GM19372 (cell line): ENCODE data around the gene MCF2L2.
"Not testable (repeated sequence)": the region's sequence is repeated elsewhere in the genome, so short reads cannot be mapped to it uniquely, and the experiment has no call there.

Experiments
- ATAC-seq: cut with Tn5 transposase; IDR thresholded peaks from one replicate; pipeline ENCODE4 v1.9.1; 2021; ENCODE audit warnings: mild to moderate bottlenecking, low read depth, moderate library complexity; ENCODE audit not compliant: unreplicated experiment

MCF2L2 gene

GRCh38 chr3:183371600-183371968, 56.8 kb downstream of the MCF2L2 start:
- ATAC-seq: not testable (repeated sequence)

DNA sequence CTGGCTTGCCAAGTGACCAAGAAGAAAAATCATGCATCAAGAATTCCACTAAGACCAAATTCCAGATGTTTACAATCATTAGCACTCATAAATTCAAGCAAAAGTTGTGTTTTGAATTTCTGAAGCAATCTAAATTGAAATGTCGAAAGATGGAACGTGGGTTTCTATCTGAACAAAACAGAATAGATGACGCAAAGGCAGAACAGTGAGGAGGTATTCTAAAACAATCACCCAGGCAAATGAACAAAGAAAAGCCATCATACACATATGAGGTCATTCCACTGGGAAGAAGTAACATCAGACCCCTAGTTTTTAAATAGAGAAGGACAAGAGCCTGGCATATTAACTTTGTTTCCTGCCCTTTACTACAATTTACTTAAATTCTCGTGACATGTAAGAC, 58.0 kb downstream of the MCF2L2 start:
- no peak for ATAC-seq

GRCh38 chr3:183369627-183370026, 58.8 kb downstream of the MCF2L2 start:
- no peak for ATAC-seq

DNA sequence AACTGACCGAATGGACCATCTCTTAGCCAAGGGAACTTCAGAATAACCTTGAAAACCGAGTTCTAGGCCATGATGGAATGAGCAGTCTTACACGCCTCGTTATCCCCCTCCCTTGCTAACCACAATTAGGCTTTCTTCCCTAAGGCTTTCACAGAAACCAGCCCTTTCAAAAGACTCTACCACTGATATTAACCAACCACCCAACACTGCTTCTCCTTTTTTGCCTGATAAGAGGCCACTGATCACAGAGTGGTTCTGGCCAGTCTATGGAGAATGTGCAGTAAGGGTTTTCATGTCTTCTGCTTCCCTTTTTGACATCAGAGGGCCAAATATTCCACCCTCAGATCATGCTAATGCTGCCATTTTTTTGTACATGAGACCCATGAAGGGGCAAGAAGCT, 59.3 kb downstream of the MCF2L2 start:
- no peak for ATAC-seq

DNA sequence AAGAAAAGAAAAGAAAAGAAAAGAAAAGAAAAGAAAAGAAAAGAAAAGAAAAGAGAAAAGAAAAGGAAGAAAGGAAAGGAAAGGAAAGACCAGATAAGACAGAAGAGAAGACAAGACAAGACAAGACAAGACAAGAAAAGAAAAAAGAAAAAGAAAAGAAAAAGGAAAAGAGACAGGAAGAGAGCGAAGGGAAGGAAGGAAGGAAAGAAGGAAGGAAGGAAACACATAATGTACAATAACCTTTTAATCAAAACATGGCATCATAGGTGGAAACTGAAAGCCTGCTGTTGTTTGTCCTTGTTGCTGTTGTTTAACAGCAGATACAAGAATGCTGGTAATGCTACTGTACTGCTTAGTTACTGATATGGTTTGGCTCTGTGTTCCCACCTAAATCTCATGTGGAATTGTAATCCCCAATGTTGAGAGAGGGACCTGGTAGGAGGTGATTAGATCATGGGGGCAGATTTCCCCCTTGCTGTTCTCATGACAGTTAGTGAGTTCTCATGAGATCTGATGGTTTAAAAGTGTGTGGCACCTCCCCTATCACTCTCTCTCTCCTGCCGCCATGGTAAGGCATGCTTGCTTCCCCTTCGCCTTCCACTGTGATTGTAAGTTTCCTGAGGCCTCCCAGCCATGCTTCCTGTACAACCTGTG, 67.3 kb downstream of the MCF2L2 start:
- no peak for ATAC-seq

DNA sequence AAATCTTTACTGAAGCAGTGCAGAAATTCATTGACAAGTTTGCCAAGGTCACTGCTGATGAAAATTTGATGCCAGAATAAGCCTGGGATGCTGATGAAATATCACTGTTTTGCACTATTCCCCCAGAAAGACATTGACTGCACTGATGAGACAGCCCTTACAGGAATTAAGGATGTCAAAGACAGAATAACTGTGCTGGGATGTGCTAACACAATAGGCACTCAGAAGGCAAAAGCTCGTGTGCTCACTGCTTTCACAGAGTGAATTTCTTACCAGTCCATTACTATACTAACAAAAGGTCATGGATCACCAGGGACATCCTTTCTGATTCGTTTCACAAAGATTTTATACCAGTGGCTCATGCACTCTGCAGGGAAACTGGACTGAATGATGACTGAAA, 69.4 kb downstream of the MCF2L2 start:
- ATAC-seq: no peak

- ATAC-seq: no peak
Observed at GRCh38 chr3:183357564-183358079, 70.8 kb downstream of the MCF2L2 start.

GRCh38 chr3:183356920-183357319, 71.5 kb downstream of the MCF2L2 start:
- ATAC-seq: no peak

DNA sequence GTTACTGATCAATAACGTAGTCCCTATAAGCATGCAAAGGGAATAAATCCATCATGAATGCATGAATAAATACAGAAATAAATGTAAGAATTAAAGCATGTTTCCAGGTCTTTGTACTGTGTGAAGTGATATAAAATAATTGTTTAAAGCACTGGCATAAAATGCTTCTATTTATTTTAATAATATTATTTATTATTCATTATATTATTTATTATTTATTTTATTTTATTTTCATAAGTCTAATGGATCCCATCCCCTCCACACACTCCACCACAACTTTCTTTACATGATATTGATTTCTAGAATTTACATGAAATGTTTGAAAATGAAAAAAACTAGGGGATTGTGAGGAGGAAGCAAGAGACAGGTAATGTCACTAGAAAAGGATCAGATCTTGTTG, 73.5 kb downstream of the MCF2L2 start:
- ATAC-seq: no peak

GRCh38 chr3:183354325-183354831, 74.0 kb downstream of the MCF2L2 start:
- ATAC-seq: no peak

GRCh38 chr3:183353421-183353820, 75.0 kb downstream of the MCF2L2 start:
- ATAC-seq: no peak

GRCh38 chr3:183350164-183350563, 78.3 kb downstream of the MCF2L2 start:
- ATAC-seq: no peak

DNA sequence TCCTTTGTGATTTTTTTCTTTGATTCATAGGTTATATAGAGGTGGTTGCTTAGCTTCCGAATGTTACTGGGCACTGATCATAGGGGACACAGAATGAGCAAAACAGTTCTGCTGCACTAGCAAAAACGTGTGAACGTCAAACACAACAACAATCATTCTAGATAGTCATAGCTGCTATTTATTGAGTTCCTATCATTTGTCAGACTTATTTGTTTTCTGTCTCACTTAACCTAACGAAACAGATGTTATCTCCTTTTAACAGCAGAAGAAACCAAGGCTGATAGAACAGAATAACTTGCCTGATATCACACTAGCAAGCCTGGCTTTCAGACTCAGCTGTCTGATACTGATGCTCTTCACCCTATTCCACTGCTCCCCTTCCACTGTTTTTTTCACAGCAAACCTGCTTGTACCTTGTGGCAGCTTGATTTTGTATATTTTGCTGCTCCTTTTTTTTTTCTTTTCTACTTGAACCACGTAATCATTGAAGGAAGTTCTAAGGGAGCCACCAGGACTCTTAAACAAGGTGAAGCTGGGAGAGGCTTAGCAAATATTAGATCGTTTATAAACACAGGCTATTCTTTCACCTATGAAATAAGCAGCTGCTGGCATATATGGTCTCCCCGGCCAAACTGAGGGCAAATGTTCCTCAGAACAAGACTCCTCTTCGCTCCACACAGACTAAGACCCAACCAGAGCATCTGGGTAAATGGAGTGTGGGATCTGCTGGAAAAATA, 78.8 kb downstream of the MCF2L2 start:
- ATAC-seq: no peak

DNA sequence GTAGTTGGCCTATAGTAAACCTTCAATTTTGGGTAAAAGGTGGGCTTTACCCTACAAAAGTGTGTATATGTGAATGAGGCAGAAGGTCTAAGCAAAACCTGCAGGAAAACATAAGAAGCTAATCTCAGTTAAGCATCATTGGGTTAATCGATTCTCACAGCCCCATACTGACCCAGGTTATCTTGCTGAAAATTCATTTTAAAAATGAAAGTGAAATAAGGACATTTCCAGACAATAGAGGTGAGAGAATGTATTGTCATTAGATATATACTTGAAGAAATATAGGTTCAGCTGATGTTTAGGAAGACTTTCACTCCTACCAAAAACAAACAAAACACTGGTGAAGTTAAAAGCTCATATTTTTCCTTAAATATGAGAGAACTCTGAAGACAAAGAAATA, 85.6 kb downstream of the MCF2L2 start:
- no peak for ATAC-seq

DNA sequence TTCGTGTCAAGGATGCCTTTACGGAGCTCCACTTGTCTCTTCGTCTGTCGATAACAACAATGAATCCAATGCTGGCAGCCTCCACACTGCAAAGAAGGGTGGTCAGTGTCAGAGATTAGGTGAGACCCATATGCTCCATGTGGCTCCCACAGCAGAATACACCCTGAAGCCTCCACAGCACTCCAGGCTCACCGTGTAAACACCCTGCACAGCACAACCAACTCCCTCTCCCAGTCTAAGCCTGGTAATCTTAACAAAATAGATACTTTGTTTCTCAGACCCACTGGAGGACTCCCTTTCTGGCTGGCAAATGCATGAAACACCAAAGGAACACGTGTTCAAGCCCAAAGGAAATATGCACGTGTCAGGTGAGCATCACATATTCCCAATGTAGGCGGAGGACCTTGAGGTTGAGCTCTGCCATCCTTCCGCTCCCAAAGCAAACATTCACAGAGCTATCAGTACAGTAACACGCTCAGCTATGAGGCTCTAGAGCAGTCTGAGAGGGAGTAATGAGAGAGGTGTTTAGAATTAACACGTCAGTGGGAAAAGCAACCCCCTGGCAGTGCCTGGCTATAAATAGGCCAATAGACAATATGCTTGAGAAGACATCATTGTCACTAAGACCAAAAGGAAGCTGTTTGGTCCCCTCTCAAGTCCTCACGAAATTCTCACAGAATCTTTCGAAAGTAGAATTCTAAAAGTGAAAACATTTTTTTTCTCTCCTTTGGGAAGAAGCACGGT, 86.7 kb downstream of the MCF2L2 start:
- ATAC-seq: no peak

DNA sequence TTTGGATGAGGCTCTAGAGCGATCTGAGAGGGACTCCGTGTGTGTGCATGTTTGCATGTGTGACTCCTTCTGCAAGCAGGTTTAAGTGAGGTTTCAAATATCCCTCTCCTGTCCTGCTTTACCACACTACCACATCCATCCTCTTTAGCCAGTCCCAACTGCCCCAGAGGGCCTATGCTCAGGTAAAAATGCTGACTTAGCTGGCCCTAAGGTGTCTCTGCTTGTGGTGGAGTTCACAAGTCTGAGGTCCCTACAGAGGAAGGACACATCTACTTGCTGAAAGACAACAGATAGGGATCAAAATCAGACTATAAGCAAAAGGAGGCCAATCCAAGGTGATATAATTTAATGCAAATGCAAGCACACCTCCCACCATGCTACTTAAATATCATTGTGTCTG, 88.2 kb downstream of the MCF2L2 start:
- no peak for ATAC-seq

DNA sequence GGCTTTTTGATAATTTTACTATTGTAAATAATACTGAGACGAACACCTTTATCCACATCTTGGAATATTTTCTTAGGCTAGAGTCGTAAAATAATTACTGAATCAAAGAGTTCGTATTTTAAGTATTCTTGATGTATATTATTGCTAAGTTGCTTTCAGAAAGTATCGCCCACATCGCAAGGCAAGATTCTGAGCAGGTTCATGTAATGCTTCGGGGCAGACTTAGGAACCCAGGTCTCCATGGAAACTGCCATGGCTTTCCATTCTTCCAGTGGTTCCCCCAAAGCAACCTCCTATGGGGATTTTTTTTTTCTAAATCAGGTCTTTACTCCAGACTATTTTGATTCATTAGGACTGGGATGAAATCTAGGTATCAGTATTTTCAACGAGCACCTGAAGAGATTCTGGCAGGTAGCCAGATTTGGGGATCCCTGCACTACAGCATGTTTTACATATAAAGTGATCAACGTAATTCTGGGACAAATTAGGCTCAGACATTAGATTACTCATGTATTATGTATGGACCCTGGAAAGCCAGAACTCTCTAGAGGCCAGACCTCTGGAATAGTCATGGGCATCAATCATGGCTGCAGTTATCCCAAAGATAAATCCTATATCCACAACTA, 88.8 kb downstream of the MCF2L2 start:
- no peak for ATAC-seq

DNA sequence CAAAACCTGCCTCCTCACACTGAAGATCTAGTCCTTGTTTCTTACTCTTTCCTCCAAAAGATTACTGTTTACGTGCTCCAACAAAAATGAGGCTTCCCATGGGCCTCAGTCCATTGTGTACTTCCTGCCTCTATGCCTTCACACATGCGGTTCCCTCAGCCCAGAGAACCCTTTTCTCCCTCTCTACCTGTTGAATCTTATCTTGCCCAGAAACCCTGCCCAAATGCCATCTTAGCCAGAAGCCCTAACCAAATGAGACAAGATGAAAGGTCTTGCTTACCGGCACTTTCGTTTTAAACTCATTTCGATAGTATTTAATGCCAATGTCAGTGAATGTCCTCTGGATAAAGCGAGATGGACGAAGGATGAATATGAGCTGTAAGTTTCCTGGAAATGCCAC, 89.9 kb downstream of the MCF2L2 start:
- no peak for ATAC-seq

- ATAC-seq: no peak
Observed at GRCh38 chr3:183332487-183332886, 95.9 kb downstream of the MCF2L2 start.

- ATAC-seq: no peak
Observed at GRCh38 chr3:183331498-183331897, 96.9 kb downstream of the MCF2L2 start.

DNA sequence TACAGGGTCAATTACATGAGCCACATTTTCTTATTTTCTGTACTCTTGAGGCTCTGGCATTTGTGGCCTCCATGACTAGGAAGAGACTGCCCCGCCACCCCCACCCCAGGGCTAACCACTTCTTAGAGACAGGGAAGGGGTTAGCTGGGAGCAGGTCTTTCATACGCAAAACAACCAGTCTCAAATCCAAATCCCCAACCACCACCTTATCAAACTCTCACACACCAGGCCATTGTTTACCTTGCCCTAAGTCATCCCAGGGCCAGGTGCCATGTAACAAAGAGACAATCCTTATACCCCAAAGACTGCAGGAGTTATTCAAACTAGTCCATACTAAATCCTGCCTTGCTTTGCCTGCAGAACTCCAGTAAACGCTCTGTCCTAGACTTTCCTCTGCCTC, 97.5 kb downstream of the MCF2L2 start:
- ATAC-seq: no peak
